Breast epithelium (tissue), 4 donors: Measurements from ENCODE around the gene NSL1. TPM values are rescaled to one million over a fixed set of nuclear protein-coding genes. Genes with fewer than 3 reads are reported as not detected.

Experiments used
- DNase-seq, 2 donors: peaks; one replicate each; pipeline ENCODE4 v3.0.0-alpha.2; 2019; ENCODE audit warnings: low spot score in 2 of 2
- H3K27ac ChIP-seq, 2 donors: fragments of 200-600 bp; sonication (generic) in 1 of 2; one replicate each; pipeline ENCODE4 v1.5.1; 2016 to 2019; ENCODE audit warnings: mild to moderate bottlenecking in 1 of 2
- H3K27me3 ChIP-seq, 2 donors: fragments of 200-600 bp; sonication (generic) in 1 of 2; one replicate each; pipeline versions ENCODE4 v1.5.1 to v1.6.0; 2017 to 2019; ENCODE audit warnings: control low read depth in 1 of 2, mild to moderate bottlenecking in 1 of 2
- H3K36me3 ChIP-seq: fragments of 200-600 bp; one replicate; pipeline ENCODE4 v1.5.1; 2019
- H3K4me1 ChIP-seq, 2 donors: fragments of 200-600 bp; sonication (generic); one replicate each; pipeline ENCODE4 v1.5.1; 2016 to 2019; ENCODE audit warnings: control low read depth in 1 of 2
- H3K4me3 ChIP-seq, 3 donors: fragments of 200-600 bp; sonication (generic); 1 replicate in 2 of 3; 2 replicates in 1 of 3; pipeline ENCODE4 v1.5.1; 2016 to 2019; ENCODE audit warnings: mild to moderate bottlenecking in 3 of 3, moderate library complexity in 2 of 3
- H3K9me3 ChIP-seq, 2 donors: fragments of 200-600 bp; sonication (generic) in 1 of 2; one replicate each; pipeline ENCODE4 v1.5.1; 2016 to 2019; ENCODE audit warnings: control low read depth in 1 of 2
- POLR2A ChIP-seq: fragments of 450-650 bp; IDR thresholded peaks from one replicate; pipeline ENCODE4 v1.6.1; 2016; ENCODE audit warnings: antibody characterized with exemption, mild to moderate bottlenecking, moderate library complexity
- POLR2AphosphoS5 ChIP-seq, 3 donors: sonication (generic); formaldehyde crosslinking; IDR thresholded peaks; one replicate each; pipeline ENCODE4 v1.6.1; 2017; ENCODE audit warnings: antibody characterized with exemption in 3 of 3
- intact Hi-C: fragments of 100-400 bp; cut with DNase I; formaldehyde crosslinking; loops from one replicate; pipeline ENCODE4 v1.15.1; 2023; ENCODE audit warnings: low total_unique reads
- total RNA-seq, 3 donors: library from RNA; depleted of rRNA; stranded (reverse); fragments of >200 nt; gene quantifications; one replicate each; pipeline ENCODE4 v1.1.0, GENCODE V29; 2016
- TF ChIP-seq, protein P1 (sequence below), 3 donors: fragments of 450-650 bp; IDR thresholded peaks; one replicate each; pipeline ENCODE4 v1.5.1; 2016 to 2017; ENCODE audit warnings: antibody characterized with exemption in 3 of 3, mild to moderate bottlenecking in 3 of 3, moderate library complexity in 3 of 3

NSL1 gene
- total RNA-seq, 3 donors from 2014 or later: 28.5 to 47.5 (median 44.6) TPM

- Histone ChIP-seq H3K4me1 (no peaks in the 10 kb centered on the region), H3K36me3 (no peaks in the 10 kb centered on the region), H3K9me3 (peaks cover 0 to 10% of the 10 kb centered on the region in 2 donors), H3K27ac (no peak overlapping the region), H3K27me3 (no peaks in the 10 kb centered on the region), H3K4me3 (no peak overlapping the region)
- DNase-seq: no peak
- TF ChIP-seq, protein P1, sequence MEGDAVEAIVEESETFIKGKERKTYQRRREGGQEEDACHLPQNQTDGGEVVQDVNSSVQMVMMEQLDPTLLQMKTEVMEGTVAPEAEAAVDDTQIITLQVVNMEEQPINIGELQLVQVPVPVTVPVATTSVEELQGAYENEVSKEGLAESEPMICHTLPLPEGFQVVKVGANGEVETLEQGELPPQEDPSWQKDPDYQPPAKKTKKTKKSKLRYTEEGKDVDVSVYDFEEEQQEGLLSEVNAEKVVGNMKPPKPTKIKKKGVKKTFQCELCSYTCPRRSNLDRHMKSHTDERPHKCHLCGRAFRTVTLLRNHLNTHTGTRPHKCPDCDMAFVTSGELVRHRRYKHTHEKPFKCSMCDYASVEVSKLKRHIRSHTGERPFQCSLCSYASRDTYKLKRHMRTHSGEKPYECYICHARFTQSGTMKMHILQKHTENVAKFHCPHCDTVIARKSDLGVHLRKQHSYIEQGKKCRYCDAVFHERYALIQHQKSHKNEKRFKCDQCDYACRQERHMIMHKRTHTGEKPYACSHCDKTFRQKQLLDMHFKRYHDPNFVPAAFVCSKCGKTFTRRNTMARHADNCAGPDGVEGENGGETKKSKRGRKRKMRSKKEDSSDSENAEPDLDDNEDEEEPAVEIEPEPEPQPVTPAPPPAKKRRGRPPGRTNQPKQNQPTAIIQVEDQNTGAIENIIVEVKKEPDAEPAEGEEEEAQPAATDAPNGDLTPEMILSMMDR (IDR thresholded peaks at IDR 0.05): no peak
- no peak for TF ChIP-seq POLR2A
- no peak for TF ChIP-seq POLR2AphosphoS5 (IDR thresholded peaks at IDR 0.05)
- intact Hi-C loops: no loop called here
These were observed 28.7 kb downstream of the NSL1 start for GRCh38 chr1:212762839-212763238.

- peaks cover 0 to 7% of the 10 kb centered on the region in 2 donors for H3K9me3 ChIP-seq
- H3K27ac ChIP-seq: no peak overlapping the region
- H3K4me1 ChIP-seq: no peaks in the 10 kb centered on the region
- no peaks in the 10 kb centered on the region for H3K27me3 ChIP-seq
- DNase-seq: no peak
- intact Hi-C loops: no loop called here
- H3K36me3 ChIP-seq: no peaks in the 10 kb centered on the region
- no peak for TF ChIP-seq POLR2AphosphoS5 (IDR thresholded peaks at IDR 0.05)
- H3K4me3 ChIP-seq: no peak overlapping the region
These were observed 29.3 kb downstream of the NSL1 start for GRCh38 chr1:212762234-212762633.

- no peak for DNase-seq
- H3K9me3 ChIP-seq: no peaks in the 10 kb centered on the region
- no peaks in the 10 kb centered on the region for H3K4me1 ChIP-seq
- intact Hi-C loops: no loop called here
- H3K27me3 ChIP-seq: no peaks in the 10 kb centered on the region
- TF ChIP-seq, protein P1 (IDR thresholded peaks at IDR 0.05): no peak
- TF ChIP-seq POLR2A (no peak), POLR2AphosphoS5 (IDR thresholded peaks at IDR 0.05) (no peak)
- H3K4me3 ChIP-seq: no peak overlapping the region
- H3K27ac ChIP-seq: no peak overlapping the region
- H3K36me3 ChIP-seq: no peaks in the 10 kb centered on the region
These were observed 31.3 kb downstream of the NSL1 start for GRCh38 chr1:212760126-212760823.

GRCh38 chr1:212759683-212760082 lies 31.9 kb downstream of the NSL1 start:
- Histone ChIP-seq H3K4me3 (no peak overlapping the region), H3K36me3 (no peaks in the 10 kb centered on the region), H3K27me3 (no peaks in the 10 kb centered on the region), H3K9me3 (no peaks in the 10 kb centered on the region), H3K27ac (no peak overlapping the region), H3K4me1 (no peaks in the 10 kb centered on the region)
- intact Hi-C loops: no loop called here
- TF ChIP-seq POLR2AphosphoS5 (IDR thresholded peaks at IDR 0.05) (no peak), POLR2A (no peak)
- TF ChIP-seq, protein P1 (IDR thresholded peaks at IDR 0.05): no peak
- no peak for DNase-seq

GRCh38 chr1:212754680-212755079 lies 36.9 kb downstream of the NSL1 start:
- Histone ChIP-seq H3K27me3 (no peaks in the 10 kb centered on the region), H3K27ac (no peak overlapping the region), H3K9me3 (no peaks in the 10 kb centered on the region), H3K4me1 (no peaks in the 10 kb centered on the region), H3K36me3 (no peaks in the 10 kb centered on the region), H3K4me3 (no peak overlapping the region)
- intact Hi-C loops: no loop called here
- TF ChIP-seq POLR2AphosphoS5 (IDR thresholded peaks at IDR 0.05): no peak
- TF ChIP-seq, protein P1 (IDR thresholded peaks at IDR 0.05): no peak
- no peak for TF ChIP-seq POLR2A
- no peak for DNase-seq
